ENCODE results near the gene SIVA1.

SIVA1 gene

GRCh38 chr14:104721505-104722431 is 31.2 kb upstream of the SIVA1 start:
- TF ChIP-seq, protein P1, sequence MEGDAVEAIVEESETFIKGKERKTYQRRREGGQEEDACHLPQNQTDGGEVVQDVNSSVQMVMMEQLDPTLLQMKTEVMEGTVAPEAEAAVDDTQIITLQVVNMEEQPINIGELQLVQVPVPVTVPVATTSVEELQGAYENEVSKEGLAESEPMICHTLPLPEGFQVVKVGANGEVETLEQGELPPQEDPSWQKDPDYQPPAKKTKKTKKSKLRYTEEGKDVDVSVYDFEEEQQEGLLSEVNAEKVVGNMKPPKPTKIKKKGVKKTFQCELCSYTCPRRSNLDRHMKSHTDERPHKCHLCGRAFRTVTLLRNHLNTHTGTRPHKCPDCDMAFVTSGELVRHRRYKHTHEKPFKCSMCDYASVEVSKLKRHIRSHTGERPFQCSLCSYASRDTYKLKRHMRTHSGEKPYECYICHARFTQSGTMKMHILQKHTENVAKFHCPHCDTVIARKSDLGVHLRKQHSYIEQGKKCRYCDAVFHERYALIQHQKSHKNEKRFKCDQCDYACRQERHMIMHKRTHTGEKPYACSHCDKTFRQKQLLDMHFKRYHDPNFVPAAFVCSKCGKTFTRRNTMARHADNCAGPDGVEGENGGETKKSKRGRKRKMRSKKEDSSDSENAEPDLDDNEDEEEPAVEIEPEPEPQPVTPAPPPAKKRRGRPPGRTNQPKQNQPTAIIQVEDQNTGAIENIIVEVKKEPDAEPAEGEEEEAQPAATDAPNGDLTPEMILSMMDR (IDR thresholded peaks at IDR 0.05; ENCODE audit: low read depth, low read length) = no peak
- DNase-seq (ENCODE audit: extremely low read depth, low read depth) = no peak

- no peak for DNase-seq (ENCODE audit: extremely low read depth, low read depth)
- TF ChIP-seq, protein P1 (IDR thresholded peaks at IDR 0.05; ENCODE audit: low read depth, low read length) = no peak
Measured at GRCh38 chr14:104722938-104723650, 29.9 kb upstream of the SIVA1 start.

GRCh38 chr14:104723651-104724406 is 29.1 kb upstream of the SIVA1 start, which contains the start of gene ADSS1:
Gene ADSS1, plus strand, starts transcription at chr14:104724229. Its CDS starts 42 bp downstream, at chr14:104724271.
- no peak for DNase-seq (ENCODE audit: extremely low read depth, low read depth)
- TF ChIP-seq, protein P1 (IDR thresholded peaks at IDR 0.05; ENCODE audit: low read depth, low read length) = peak; percentile 67

DNA sequence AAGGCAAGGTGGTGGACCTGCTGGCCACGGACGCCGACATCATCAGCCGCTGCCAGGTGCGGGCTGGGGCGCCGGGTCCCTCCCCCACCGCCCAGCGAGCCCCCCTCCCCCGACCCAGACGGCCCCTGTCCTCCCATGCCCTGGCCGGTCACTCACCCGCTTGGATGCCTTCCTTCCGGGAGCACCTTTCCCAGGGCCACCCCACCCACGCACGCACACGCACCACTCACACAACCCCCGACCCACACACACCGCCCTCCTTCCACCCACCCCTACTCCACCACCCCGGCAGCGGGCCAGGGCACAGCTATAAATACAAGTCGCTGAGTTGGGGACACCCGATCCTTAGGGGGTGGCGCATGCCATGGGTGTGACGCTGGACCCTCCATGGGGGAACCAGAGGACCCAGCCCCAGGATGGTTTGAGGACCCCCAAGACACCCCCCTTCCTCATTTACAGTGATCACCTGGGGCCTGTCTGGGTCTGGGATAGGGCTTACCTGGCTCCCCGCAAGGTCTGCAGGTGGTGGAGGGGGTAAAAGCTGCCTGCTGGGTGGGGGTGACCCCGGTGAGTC is 28.5 kb upstream of the SIVA1 start:
- DNase-seq (ENCODE audit: extremely low read depth, low read depth) = no peak
- TF ChIP-seq, protein P1 (IDR thresholded peaks at IDR 0.05; ENCODE audit: low read depth, low read length) = no peak

- no peak for DNase-seq (ENCODE audit: extremely low read depth, low read depth)
- TF ChIP-seq, protein P1 (IDR thresholded peaks at IDR 0.05; ENCODE audit: low read depth, low read length) = peak; percentile 37
Measured at GRCh38 chr14:104724981-104725771, 27.8 kb upstream of the SIVA1 start.

- TF ChIP-seq, protein P1 (IDR thresholded peaks at IDR 0.05; ENCODE audit: low read depth, low read length) = no peak
- DNase-seq (ENCODE audit: extremely low read depth, low read depth) = no peak
Measured at GRCh38 chr14:104725772-104726548, 27.0 kb upstream of the SIVA1 start.

Data from AG09319 (cell line).